AG04450 (cell line): Measurements from ENCODE around the gene EIF5B. TPM values are rescaled to one million over a fixed set of nuclear protein-coding genes. Genes with fewer than 3 reads are reported as not detected.

Source experiments
- CTCF ChIA-PET: fragments of 300-600, 350-600 bp; formaldehyde crosslinking; extraction: SDS; loops from one replicate; lab custom pipeline; 2022; ENCODE audit warnings: antibody characterized with exemption, inconsistent platforms; lab: Charles Lee
- POLR2A ChIA-PET: fragments of 350-600 bp; formaldehyde crosslinking; extraction: SDS; loops from one replicate; lab custom pipeline; 2021; ENCODE audit warnings: antibody characterized with exemption, inconsistent platforms; lab: Yijun Ruan, JAX
- DNase-seq: peaks from one replicate; pipeline ENCODE4 v3.0.0-alpha.2; 2011; ENCODE audit warnings: low read depth, low spot score
- H3K27ac ChIP-seq: one replicate; pipeline ENCODE4 v1.5.1; 2012; ENCODE audit warnings: low read depth, low read length, control low read depth
- H3K27me3 ChIP-seq: one replicate; pipeline ENCODE4 v1.6.0; 2012; ENCODE audit warnings: low read length; ENCODE audit not compliant: control insufficient read depth, insufficient read depth
- H3K4me3 ChIP-seq: 2 replicates; pipeline ENCODE4 v1.5.1; 2011; ENCODE audit warnings: mild to moderate bottlenecking, low read depth, low read length, control low read depth
- H3K9me3 ChIP-seq: 2 replicates; pipeline ENCODE4 v1.5.1; 2012; ENCODE audit warnings: low read length; ENCODE audit not compliant: control insufficient read depth, insufficient read depth
- CTCF ChIP-seq: IDR thresholded peaks from 2 replicates; pipeline ENCODE4 v1.5.1; 2011; ENCODE audit warnings: low read depth, low read length, control low read depth, inconsistent platforms
- polyA plus RNA-seq: library from polyadenylated mRNA; depleted of rRNA; stranded (reverse); fragments of >200 nt; gene quantifications from 2 replicates; pipeline ENCODE4 v1.2.3, GENCODE V29; 2011

The EIF5B gene
- polyA plus RNA-seq, 1 experiment: 18.7 TPM

GRCh38 chr2:99414566-99414965, 77.4 kb downstream of the EIF5B start:
- POLR2A ChIA-PET: no interaction called here
- Histone ChIP-seq H3K9me3 (no peaks in the 10 kb centered on the region), H3K4me3 (no peak overlapping the region), H3K27me3 (no peaks in the 10 kb centered on the region), H3K27ac (no peak overlapping the region)
- CTCF ChIA-PET: interaction anchor here (1.0 kb wide), 1 partner anchor 846 kb away, joined by 3 read pairs; no protein-coding TSS in a partner anchor
- no peak for TF ChIP-seq CTCF
- no peak for DNase-seq

- Histone ChIP-seq H3K27ac (no peak overlapping the region), H3K4me3 (no peak overlapping the region), H3K27me3 (no peaks in the 10 kb centered on the region), H3K9me3 (no peaks in the 10 kb centered on the region)
- POLR2A ChIA-PET: interaction anchor here (0.6 kb wide), 1 partner anchor 236 kb away, joined by 7 read pairs; no protein-coding TSS in a partner anchor
- no peak for TF ChIP-seq CTCF
- CTCF ChIA-PET: no interaction called here
- no peak for DNase-seq
Measured at GRCh38 chr2:99417396-99417795, 80.2 kb downstream of the EIF5B start.

DNA sequence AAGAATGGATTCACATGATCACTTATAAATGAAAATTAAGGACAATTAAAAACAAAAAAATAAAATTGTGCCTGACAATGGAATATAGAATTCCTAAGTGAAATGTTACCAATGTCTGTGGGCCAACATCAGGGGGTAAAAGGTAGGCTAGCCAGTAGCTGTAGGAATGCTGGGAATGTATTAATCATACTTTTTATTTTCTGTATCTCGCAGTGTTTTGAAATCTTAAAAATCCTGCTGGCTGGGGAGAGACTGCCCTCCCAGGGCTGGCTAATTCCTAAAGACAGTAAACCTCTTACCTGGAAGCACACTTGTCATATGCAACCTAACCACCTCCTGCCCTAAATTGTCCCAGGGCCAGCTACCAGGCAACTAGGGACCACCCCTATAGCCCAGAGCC, 82.8 kb downstream of the EIF5B start:
- H3K27ac ChIP-seq: no peak overlapping the region
- ChIA-PET POLR2A (interaction anchor here (1.0 to 1.7 kb wide), 2 partner anchors 11 to 84 kb away, joined by 3 to 11 read pairs; partner anchors contain the start of gene TXNDC9), CTCF (no interaction called here)
- H3K27me3 ChIP-seq: no peaks in the 10 kb centered on the region
- no peak for TF ChIP-seq CTCF
- H3K4me3 ChIP-seq: no peak overlapping the region
- no peaks in the 10 kb centered on the region for H3K9me3 ChIP-seq
- no peak for DNase-seq

- Histone ChIP-seq H3K27ac (no peak overlapping the region), H3K4me3 (no peak overlapping the region), H3K27me3 (no peaks in the 10 kb centered on the region), H3K9me3 (no peaks in the 10 kb centered on the region)
- no peak for DNase-seq
- ChIA-PET CTCF (interaction anchor here (0.8 to 1.0 kb wide), 3 partner anchors 9 to 23 kb away, joined by 3 read pairs; no protein-coding TSS in a partner anchor), POLR2A (interaction anchor here (0.6 to 1.7 kb wide), 4 partner anchors 10 to 84 kb away, joined by 3 to 11 read pairs (median 4); partner anchors contain the start of gene TXNDC9)
- no peak for TF ChIP-seq CTCF
Measured at GRCh38 chr2:99420751-99421299, 83.6 kb downstream of the EIF5B start.

DNA sequence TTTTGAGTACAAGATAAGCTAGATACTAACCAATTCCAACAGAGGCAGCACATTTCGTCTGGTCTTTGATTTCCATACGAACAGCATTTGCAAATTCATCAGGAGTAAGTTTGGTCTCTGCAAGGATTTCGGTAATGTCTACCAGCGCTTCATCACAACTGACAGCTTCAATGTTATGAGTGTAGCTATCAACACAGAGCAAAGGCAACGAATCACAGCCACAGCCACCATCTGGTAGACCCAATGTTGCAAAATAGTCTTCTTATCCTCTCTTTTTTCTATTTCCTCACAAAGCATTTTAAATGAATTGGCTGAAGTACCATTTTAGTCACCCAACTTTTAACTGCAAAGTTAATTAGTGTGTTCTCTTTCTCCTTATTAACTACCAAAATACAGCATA, 84.3 kb downstream of the EIF5B start:
- DNase-seq: no peak
- no peaks in the 10 kb centered on the region for H3K27me3 ChIP-seq
- TF ChIP-seq CTCF: no peak
- H3K27ac ChIP-seq: no peak overlapping the region
- POLR2A ChIA-PET: interaction anchor here (1.7 kb wide), 1 partner anchor 10 kb away, joined by 11 read pairs; no protein-coding TSS in a partner anchor
- H3K9me3 ChIP-seq: no peaks in the 10 kb centered on the region
- no peak overlapping the region for H3K4me3 ChIP-seq
- CTCF ChIA-PET: interaction anchor here (1.0 kb wide), 2 partner anchors 9 to 22 kb away, joined by 3 read pairs; no protein-coding TSS in a partner anchor
